ENCODE data around the gene KCNIP3. TPM values are rescaled to one million over a fixed set of nuclear protein-coding genes. Genes with fewer than 3 reads are reported as not detected.
"Not testable (repeated sequence)": the region's sequence is repeated elsewhere in the genome, so short reads cannot be mapped to it uniquely, and the experiment has no call there.

The KCNIP3 gene
- polyA plus RNA-seq, 3 donors, result 15.5 to 23.4 (median 19.1) TPM

DNA sequence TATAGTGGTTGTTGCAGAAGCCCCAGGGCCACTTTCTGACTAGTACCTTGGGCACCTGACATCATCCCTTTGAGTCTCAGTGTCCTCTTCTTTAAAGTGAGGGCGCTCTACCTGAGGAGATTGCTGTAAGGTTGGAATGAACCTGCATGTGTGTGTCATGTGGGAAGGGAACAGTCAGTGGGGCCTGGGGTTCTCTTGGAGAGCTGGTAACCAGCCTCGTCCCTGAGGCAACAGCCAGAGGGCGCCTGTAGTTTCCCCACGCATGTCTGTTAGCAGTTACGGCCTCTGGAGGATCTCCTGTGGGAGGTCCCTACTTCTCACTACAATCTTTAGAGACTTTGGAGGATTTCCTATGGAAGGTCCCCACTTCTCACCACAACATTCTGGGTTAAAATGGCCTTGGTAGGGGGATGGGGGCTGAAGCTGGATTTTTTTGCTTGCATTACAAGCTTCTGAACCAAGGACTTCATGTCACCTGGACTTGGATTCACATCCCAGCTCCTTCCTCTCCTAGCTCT lies 106.1 kb downstream of the KCNIP3 start:
- DNase-seq, result not testable (repeated sequence)

DNA sequence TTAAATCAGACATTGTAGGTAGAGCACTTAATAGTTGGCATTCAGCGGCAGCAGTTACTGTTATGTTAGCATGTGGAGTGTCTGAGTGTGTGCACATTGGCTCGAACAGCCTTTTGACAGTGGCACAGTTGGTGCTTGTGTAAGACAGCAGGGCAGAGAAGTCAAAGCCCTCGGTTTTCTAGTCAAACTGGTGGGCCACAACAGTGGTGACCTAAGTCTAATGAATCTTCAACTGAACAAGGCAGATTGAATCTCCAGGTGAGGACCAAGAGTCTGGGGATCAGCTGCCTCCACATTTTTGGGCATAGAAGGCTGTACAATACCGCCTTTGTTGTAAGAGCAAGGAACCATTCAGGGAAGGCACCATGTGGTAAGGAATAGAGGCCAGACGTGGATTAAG lies 106.7 kb downstream of the KCNIP3 start:
- not testable (repeated sequence) for DNase-seq

DNA sequence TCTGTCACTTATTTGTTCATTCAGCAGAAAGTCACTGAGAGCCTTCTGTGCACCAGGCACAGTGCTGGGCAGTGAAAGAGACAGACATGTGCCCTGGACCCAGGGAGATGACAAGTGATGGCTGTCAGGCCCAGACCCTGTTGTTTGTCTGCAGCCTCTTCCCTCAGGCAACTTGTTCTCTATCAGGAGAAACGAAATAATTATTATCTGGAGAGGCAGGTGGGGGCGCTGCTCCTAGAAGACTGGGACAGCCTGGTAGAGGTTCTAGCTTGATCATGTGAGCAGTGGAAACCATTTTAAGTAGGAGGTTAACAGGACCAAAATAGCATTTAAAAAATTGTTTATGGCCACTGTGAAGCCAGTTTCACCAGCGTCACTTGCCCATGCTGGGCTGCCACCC lies 107.5 kb downstream of the KCNIP3 start:
- DNase-seq, result not testable (repeated sequence)

DNA sequence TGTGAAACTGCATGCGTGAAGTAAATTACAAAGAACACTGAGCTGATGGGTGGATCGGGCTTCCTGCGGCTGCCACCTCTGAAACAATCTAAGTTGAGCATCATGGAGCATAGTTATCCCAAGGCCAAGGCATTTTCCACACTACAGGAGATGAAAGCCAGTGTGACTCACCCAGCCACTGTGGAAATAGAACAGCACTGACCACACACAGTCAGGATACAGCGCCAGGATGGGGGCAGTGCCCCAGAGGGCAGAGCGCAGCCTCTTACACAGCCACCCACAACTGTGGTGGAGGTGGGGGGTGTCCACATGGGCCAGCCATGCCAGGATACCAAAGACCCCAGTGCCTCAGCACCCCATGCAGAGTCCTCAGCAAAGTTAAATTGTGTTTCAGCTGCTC lies 114.1 kb downstream of the KCNIP3 start:
- not testable (repeated sequence) for DNase-seq

DNA sequence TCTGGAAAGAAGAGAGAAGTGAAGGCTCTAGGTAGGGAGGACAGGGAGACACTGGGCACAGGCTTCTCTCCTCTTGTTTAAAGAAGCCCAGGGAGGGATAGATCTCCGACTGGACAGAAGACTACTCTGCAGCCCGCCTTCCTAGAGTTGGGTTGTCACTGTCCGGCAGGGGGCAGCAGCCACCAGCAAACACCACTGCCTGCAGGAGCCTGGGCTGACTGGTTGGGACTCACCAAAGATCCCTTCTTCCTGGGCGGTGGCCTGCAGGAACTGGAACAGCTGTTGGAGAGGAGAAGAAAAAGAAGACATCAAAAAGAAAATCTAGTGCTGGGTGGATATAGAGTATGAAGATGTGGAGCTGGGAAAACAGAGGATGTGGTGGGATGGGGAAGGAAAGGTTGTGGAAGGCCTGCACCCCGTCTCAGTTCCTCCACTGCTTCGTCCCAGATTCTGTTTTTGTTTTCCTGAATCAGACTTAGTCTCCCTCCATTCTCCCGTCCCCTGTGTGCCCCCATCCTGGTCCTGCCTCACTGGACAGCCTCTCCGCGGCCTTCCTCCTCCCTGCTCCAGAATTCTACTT lies 117.0 kb downstream of the KCNIP3 start:
- DNase-seq, result not testable (repeated sequence)

DNA sequence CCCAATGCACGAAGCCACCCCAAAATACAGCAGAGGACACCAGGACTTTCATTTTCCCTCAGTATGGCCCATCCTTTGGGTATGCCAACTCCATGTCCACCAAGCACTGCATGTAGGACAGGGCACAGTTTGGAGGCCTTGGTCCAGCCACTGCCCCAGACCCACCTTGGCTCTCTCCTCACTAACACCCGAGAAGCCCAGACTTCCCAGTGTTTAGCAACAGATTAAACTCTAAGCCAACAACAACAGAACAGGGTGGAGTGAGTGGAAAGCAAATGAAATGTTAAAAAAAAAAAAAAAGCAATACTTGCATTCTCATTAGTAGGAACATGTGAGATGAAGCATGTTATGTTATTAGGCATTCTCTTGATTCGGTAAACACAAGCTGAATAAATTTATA lies 118.0 kb downstream of the KCNIP3 start:
- not testable (repeated sequence) for DNase-seq

DNA sequence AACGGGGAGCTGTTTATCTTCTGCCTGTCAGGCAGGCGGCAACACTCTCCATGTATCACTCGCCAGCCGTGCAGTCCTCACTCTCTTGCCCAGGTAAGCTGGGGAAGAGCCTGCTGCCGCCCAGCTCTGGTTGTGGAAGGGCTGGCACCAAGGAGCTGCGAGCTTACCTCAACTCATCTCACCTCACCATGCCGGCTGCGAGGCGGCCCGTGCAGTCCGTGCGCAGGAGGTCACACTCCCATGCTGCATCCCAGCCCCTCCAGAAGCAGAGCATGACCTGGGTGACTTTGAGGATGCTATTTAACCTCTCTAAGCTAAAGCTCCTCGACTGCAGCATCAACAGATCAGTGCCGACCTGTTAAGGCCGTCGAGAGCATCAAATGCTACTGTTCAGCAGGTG lies 118.4 kb downstream of the KCNIP3 start:
- not testable (repeated sequence) for DNase-seq

DNA sequence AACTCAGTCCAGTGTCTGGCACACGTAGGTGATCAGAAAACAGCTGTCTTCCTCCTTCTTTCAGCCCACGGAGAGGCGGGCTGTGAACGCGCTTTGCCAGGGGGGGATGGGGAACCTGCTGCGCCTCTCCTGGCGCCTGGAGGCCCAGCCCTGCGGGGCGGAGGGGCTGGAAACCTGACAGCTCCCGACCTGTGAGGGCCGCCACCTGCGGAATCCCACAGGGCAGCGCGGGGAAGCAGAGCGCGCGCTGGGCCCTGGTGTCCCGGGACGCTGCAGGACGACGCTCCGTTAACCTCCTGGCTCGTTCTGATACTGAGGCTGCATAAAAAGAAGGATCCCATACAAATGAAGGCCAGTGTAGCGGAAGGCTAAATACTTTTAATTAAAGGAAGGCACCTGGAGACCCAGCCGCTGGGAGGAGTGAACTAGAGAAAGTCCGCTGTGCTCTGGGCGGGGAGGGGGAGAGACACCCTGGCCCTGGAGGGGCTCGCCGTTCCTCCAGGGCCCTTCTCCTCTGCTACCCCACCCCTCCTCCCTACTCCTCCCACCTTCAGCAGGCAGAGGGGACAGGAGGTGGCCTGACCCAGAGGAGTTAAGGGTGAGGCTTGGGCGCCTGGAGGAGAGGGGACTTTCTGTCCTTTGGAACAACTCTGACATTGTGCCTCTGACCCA lies 130.2 kb downstream of the KCNIP3 start:
- not testable (repeated sequence) for DNase-seq

DNA sequence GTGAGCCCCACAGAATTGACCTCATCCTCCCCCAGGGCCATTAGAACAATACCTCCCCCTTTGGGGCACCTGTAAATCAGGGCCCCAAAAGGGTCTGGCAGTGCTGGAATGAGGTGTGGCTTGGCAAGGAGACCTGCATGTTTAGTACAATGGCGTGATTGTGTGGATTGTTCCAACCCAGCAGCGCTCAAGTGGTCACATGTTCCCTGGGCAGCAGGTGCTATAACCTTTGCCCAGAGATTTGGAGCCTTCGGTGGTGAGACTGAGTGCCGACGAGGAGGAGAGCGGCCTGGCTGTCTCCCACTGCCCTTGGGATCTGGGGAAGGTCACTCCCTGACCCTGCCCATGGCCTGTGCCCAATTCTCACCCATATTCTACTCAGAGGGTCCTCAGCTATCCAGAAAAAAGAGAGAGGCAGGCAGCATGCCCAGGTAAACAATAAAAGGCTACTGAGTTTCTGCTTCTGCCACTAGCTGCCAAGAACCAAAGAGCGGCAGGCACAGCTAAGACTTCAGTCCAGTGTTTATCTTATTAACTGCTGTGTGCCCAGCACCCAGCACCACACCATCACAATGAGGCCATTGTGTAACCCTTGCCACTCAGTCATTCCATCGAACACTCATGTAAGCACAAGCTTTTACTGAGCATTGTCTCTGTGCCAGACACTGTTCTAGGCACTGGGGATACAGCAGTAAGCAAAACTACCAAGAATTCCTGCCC lies 132.8 kb downstream of the KCNIP3 start:
- DNase-seq, result not testable (repeated sequence)

DNA sequence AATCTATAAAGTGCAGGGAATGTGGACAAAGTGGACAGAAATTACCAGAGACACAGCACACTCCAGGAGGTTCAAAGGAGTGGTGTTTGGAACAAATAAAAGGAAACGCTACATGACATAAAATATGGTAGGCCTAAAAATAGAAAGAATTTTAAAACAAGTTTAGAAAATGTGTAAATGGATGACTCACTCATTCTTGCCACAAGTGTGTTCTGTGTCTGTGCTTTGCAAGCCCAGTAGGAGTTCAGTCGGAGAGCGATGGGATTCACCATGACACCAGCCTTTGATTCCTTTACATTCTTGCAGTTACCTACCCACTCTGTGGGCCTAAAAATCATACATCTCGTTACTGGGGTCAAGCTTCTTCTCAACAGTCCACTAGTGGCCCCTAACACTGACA lies 136.2 kb downstream of the KCNIP3 start:
- DNase-seq, result not testable (repeated sequence)

DNA sequence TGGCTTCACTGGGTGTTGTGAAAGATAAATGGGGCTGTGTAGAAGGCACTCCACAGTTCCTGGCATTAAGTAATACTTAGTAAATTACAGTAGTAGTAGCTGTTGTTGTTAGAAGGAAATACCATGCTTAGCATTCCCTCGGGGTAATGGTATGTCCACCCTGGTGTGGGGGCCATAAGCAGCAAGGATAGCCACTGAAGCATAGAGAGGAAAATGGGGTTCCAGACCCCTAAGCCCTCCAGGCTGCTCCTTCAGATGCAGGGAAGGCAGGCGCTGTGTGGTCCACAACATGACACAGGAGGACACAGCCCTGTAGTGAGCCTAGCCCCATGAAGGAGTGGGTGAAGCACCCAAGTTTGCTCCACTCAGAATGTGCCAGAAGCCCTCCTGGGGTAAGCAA lies 136.8 kb downstream of the KCNIP3 start:
- DNase-seq, result not testable (repeated sequence)

DNA sequence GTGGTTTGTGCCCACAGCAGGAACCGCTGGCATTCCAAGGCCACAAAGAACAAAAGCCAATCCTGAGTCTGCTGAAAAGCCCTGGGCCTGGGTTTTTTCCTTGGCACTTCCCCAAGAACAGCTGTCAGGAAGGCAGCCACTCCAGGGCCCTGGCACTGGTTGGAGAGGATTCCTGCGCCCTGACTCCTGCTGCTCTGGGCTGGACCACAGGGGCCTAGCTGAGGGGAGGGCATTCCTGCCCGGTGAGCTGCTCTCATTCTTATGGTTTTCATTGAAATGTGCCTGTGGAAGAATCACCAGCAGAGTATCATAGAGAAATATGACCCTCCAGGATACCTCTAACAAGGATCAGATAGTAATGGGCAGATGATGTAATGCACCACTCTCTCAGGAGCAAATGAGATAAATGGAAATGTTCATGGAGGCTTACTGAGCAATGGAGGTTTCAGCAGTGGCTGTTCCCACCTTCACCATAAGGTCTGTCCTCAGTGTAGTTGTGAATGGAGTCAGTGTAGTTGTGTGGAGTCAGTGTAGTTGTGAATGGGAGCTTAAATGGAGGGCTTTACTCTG lies 137.4 kb downstream of the KCNIP3 start:
- not testable (repeated sequence) for DNase-seq

DNA sequence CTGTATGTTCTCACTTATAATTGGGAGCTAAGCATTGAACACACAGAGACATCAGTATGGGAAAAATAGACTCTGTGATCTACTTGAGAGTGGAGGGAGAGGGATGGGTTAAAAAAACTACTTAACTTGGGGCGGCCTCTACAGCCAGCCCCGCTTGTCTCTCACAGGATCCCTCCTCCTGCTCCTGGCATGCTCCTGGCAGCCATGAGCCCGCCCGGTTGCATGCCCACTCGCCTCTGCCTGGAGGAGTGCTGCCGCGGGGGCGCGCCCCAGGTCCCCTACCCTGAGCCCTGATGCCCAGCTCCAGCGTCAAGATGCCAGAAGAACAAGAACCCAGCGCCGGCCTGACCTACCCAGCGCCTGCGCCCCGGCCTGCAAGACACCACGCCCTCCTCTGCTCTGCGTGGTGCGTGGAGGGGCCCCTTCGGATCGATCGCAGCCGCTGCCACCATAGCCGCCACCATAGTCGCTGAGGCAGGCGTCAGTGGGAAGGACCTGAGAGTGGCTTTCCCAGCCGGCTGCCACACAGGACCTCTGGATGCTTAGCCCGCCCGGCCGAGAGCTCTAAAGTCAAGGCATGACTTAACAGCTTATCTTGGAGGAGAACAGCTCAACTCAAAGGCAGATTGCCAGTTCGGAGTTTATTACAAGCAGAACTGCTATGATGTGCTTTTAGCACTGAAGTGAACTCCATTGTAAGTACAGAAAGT lies 138.2 kb downstream of the KCNIP3 start:
- not testable (repeated sequence) for DNase-seq

Other genes starting within 250 kb of the KCNIP3 start
- gene MRPS5, start 175.5 kb upstream of the KCNIP3 start, polyA plus RNA-seq (ENCODE audit: insufficient read length in 3 of 3), result 10 to 100 TPM; 73.7 to 97.5 (median 84.4) TPM
- 10 to 100 TPM; 21.0 to 41.9 (median 32.1) TPM for gene ZNF514, start 137.5 kb upstream of the KCNIP3 start, polyA plus RNA-seq (ENCODE audit: insufficient read length in 3 of 3)
- 1 to 10 TPM; 8.6 to 9.4 (median 8.6) TPM for gene ZNF2, start 131.5 kb upstream of the KCNIP3 start, polyA plus RNA-seq (ENCODE audit: insufficient read length in 3 of 3)
- 1 to 10 TPM; 4.4 to 6.8 (median 5.1) TPM for gene ZNF892, start 89.8 kb upstream of the KCNIP3 start, polyA plus RNA-seq (ENCODE audit: insufficient read length in 3 of 3)
- gene PROM2, start 22.9 kb upstream of the KCNIP3 start, polyA plus RNA-seq (ENCODE audit: insufficient read length in 3 of 3), result 10 to 100 TPM; 34.1 to 46.1 (median 44.5) TPM
- 10 to 100 TPM; 40.1 to 54.2 (median 49.9) TPM for gene FAHD2A, start 105.4 kb downstream of the KCNIP3 start, polyA plus RNA-seq (ENCODE audit: insufficient read length in 3 of 3)
- under 1 TPM; 0.24 to 0.74 (median 0.49) TPM for gene TRIM43B, start 187.4 kb downstream of the KCNIP3 start, polyA plus RNA-seq (ENCODE audit: insufficient read length in 3 of 3)